NCI-H1436 (cell line): ENCODE measurements around the gene C5.

ENCODE experiments used
- DNase-seq: peaks from one replicate; lab custom pipeline; 2025; lab: John Stamatoyannopoulos, UW

C5 gene

GRCh38 chr9:120924698-120925534 is 125.2 kb downstream of the C5 start:
- DNase-seq = no peak

- DNase-seq = no peak
These were observed 126.3 kb downstream of the C5 start for GRCh38 chr9:120923620-120924328.

- no peak for DNase-seq
These were observed 127.5 kb downstream of the C5 start for GRCh38 chr9:120922404-120923195.

GRCh38 chr9:120921661-120922181 is 128.4 kb downstream of the C5 start:
- DNase-seq = no peak

- no peak for DNase-seq
These were observed 129.3 kb downstream of the C5 start for GRCh38 chr9:120920806-120921178.

GRCh38 chr9:120919843-120920805 is 130.0 kb downstream of the C5 start:
- no peak for DNase-seq

- no peak for DNase-seq
These were observed 130.9 kb downstream of the C5 start for GRCh38 chr9:120918931-120919842.

- no peak for DNase-seq
These were observed 131.9 kb downstream of the C5 start for GRCh38 chr9:120917929-120918762.

GRCh38 chr9:120916991-120917880 is 132.8 kb downstream of the C5 start:
- DNase-seq = no peak

- DNase-seq = no peak
These were observed 133.5 kb downstream of the C5 start for GRCh38 chr9:120916588-120916987.

GRCh38 chr9:120915854-120916470 is 134.1 kb downstream of the C5 start:
- no peak for DNase-seq

- DNase-seq = no peak
These were observed 135.1 kb downstream of the C5 start for GRCh38 chr9:120914953-120915352.

- no peak for DNase-seq
These were observed 135.7 kb downstream of the C5 start for GRCh38 chr9:120914396-120914795.

GRCh38 chr9:120913647-120914264 is 136.3 kb downstream of the C5 start:
- DNase-seq = no peak

GRCh38 chr9:120912958-120913646 is 137.0 kb downstream of the C5 start:
- DNase-seq = no peak

- no peak for DNase-seq
These were observed 138.7 kb downstream of the C5 start for GRCh38 chr9:120911295-120911837.
